LHCN-M2 (cell line): ENCODE data around the gene RBM20. TPM values are rescaled to one million over a fixed set of nuclear protein-coding genes. Genes with fewer than 3 reads are reported as not detected.
"Not testable (repeated sequence)": the region's sequence is repeated elsewhere in the genome, so short reads cannot be mapped to it uniquely, and the experiment has no call there.

ENCODE experiments used
- DNase-seq: peaks from one replicate; pipeline ENCODE4 v3.0.0-alpha.2; 2012; ENCODE audit warnings: low read depth
- total RNA-seq: library from RNA; depleted of rRNA; stranded (reverse); fragments of >200 nt; gene quantifications from 2 replicates; pipeline ENCODE4 v1.2.3, GENCODE V29; 2014

The RBM20 gene
- total RNA-seq, 1 experiment from 2014 or later: 0.57 TPM

DNA sequence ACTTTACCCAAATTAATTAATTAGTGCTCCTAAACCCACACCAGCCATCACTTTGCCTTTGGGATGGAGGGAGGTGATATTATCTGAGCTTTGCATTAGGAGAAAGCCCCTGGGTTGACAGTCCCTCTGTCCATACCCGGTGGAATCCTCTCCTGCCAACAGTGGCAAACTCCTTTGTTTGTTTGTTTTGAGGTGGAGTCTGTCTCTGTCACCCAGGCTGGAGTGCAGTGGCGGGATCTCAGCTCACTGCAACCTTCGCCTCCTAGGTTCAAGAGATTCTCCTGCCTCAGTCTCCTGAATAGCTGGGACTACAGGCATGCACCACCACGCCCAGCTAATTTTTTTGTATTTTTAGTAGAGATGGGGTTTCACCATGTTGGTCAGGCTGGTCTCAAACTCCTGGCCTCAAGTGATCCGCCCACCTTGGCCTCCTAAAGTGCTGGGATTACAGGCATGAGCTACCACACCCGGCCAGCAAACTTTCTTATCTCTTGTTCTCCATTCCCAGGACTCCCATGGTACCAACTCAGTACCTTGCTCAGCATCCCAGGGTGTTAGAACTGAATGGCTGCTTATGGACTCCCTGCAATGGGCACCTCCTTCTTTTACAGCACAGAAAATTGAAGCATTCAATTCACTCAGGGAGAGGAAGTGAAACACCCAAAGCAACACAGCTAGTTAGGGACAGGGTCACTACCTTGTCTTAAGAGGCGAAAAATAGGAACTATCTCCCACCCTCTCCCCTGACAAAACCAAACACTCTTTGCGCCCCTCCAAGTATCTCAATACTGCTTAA is 223.1 kb downstream of the RBM20 start:
- DNase-seq: not testable (repeated sequence)

DNA sequence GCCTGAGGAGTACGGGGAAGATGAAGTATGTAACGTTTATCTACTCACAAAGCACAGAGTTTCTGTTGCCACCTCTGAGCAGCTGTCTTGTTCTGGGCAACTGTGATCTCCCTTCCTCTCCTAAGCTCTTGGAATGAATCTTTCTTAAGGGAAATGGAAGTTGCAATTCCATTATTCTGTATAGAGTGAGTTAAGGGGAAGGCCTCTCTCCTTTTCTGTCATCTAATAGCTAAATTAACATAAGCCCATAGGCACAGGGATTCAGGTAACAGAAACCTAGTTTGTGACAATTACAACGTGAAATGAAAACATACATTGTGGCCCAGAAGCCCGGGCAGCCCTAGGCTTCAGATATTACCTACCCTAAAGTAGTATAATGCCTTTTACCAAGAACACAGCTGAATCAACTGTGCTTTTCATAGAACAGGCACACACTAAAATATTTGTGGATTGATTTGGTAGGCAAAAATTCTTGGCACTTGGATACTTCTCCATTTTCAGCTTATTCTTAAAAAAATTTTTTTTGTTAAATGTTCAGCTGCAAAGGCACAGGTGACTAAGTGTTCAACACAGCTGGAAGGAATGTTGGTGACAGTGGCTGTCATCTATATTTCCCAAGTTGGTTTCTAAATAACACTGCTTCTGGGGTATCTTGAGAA is 223.8 kb downstream of the RBM20 start:
- DNase-seq: peak; percentile 48

DNA sequence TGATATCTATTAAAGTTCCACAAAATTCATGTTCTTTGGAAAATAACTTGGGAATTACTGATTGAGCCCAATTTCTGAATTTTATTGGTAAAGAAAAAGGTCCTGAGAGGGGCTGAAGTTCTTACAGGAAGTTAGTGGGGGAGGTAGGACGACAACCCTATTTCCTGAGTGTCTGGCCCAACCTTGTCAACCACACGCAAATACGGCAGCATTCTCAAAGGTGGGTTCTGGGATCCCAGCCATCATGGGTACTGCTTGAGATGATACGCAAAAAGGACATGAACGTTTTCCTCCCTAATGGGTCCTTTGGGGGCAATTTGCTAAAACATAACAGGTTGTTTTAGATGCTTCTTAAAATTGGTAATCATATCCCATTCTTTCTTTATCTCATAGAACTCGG is 224.8 kb downstream of the RBM20 start:
- DNase-seq: no peak

DNA sequence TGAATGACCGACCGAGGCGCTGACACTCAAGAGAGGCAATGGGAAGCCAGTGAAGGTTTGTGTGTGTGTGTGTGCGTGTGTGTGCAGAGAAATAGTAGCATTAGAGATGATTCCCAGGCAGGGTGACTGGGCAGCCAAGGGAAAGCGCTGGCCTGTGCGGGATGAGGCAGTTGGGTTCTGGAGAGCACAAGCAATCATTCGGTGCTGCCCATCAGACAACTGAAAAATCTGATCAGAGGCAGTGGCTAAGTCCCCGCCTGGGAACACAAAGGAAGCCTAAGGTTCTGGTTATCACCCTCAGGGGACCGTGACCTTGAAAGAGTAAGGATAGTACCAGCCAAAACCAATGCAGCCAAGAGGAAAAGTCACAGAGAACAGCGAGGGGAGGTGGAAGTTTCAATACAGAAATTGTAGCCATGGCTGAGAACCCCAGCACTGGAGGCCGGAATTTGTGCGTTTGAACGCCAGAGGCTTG is 226.7 kb downstream of the RBM20 start:
- DNase-seq: no peak

DNA sequence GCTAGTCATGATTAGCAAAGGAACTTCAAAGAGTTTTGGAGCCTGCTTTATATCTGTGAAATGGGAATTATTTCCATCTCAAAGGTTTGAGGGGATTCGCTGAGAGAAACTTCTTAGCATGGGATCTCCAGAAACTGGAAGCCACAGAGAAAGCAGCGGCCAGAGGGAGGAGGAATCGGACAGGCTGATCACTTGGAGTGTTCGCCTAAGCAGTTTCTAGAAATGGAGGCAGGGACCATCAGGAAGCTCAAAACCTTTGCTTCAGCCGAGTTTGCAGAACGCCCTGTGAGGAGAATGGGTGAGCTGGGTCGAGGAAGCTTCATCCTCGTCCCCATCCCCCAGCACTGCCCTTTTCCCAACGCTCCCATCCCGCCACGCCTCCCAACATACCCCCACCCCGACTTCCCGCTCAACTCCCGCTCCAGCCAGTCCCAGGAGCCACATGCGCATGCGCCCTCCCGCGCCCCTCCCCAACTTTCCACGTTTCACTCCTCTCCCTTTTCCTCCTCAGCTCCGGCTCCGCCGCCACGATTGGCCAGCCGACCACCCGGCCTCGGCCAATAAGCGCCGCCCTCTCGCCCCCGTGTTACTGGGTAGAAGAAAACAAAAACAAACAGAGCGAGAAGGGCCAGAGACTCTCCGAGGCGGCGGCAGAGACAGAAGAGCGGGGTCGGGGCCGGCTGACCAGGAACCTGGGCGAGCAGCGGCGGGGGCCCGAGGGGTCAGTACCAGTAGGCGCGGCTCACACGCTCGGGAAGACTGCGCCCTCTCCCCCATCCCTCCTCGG is 227.4 kb downstream of the RBM20 start, which contains the start of gene PDCD4:
TSS of gene PDCD4 (plus strand) at position 631 of the 787 bp plus-strand sequence. CDS start 4,100 bp downstream, outside the sequence.
- peak; percentile 97 for DNase-seq

DNA sequence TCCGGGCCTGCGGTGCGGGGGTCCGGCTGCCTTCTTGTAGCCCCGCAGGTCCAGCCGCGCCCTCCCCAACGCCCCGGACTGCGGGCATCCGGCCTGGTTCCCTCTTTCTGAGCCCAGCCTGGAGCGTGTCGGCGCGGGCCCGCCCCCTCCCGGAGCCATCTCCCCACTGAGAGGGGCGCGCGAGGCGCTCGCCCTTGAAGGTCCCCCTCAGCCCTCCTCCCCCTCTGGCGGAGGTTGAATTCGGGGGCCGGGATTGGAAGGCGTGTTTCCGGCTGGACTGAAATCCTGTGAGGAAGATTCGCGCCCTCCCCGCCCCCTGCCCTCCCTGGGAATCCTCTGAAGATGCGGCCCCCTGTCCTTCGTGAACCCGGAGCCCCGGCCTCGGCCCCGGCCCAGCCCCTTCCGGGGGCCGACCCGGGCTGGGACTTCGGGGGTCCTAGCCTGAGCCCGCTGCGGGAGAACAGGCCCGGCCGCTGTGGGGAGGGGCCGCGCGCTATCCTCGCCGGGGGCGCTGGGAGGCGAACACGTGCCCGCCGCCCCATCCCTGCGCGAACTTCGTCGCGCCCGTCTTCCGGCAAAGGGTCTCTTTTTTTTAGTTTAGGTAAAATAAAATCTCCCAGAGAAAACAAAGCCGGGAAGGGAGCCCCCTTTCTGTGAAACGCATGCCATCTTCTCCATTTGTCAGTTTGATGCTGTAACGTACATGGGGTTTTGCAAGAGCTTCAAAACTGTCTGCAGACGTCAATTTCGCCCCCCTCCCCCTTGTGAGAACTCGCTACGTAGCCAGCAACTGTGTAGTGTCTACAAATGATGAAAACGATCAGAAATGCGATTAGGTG is 228.2 kb downstream of the RBM20 start:
- DNase-seq: peak; percentile 84

DNA sequence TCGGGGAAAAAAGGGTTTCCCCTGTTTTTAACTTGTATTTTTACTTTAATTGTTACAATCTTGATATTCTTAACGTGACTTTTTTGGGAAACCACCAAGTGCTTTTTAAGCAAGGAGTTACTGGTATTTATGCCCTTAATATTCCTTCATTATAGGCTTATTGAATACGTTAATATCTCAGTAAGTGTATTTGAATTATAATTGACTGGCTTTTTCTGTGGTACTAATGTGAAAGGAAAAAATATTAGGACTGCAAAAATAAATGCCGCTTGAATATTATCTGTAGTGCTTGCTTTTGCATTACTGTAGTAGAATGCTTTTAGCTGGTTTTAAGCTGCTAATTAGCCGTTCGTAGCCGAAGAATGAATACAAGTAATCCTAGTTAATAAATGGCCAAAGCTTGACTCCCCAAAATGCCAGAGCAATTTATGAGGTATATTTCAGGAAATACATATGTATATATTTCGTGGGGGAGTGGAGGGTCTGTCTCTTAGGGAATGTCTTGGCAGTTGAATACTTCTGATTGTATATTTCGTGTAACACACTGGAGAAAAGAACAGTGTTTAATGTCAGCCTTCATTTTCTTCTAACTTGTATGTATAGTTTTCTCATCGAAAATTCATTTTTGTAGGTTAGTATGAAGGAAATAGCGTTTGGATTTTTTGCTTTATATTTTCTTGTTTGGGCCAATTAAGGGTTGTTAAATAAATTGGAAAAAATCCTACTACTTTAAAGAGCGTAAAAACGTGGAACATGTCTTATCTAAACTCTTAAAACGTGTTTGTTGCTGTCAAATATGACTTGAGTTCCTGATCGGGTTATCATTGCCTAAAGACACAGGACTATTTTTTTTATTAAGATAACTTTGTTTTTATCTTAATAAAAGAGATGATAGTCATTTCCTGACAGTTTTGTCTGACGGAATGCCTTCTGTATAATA is 229.1 kb downstream of the RBM20 start:
- DNase-seq: no peak

DNA sequence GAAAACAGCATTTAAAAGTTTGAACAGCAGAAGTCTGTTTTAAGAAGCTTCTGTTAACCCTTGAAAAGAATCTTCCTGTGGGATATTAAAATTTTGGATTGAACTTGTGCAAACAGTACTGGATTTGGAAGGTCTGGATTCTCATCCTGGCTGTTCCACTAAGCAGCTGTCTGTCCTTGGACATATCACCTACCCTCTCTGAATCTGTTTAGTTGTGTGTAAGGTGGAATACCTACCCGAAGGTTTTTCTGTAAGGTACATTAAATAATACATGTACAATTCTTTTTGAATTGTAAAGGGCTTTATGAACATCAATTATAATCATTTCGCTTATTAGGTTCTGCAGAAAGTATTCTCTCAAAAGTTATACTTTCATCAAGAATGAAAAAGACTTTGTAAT is 229.8 kb downstream of the RBM20 start:
- no peak for DNase-seq

DNA sequence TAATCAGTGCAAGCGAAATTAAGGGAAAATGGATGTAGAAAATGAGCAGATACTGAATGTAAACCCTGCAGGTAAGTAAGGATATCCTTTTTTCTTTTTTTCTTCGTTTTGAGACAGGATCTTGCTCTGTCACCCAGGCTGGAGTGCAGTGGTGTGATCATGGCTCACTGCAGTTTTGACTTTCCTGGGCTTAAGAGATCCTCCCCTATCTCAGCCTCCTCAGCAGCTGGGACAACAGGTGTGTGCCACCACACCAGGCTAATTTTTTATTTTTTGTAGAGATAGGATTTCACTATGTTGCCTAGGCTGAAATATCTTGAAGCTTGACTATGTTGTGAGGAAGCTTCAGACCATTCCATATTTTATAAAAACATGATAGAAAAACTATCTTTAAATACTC is 231.9 kb downstream of the RBM20 start:
- DNase-seq: peak; percentile 40

DNA sequence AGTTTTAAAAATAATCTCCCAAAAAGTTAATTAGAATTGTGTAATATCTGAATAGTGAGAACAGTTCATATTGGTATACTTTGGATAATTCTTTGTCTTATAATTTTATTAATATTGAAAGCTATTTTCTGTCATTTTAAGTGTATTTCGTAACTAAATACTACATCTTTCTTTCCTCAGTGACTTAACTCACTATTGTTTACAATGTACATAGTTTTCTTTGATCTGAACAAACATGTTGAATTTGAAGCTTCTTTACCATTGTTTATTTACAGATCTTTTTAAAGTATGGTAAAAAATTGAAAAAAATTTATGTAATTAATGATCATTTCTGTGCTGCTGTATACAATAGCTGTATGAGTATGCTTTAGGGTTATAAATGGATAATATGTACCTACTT is 232.7 kb downstream of the RBM20 start:
- no peak for DNase-seq

DNA sequence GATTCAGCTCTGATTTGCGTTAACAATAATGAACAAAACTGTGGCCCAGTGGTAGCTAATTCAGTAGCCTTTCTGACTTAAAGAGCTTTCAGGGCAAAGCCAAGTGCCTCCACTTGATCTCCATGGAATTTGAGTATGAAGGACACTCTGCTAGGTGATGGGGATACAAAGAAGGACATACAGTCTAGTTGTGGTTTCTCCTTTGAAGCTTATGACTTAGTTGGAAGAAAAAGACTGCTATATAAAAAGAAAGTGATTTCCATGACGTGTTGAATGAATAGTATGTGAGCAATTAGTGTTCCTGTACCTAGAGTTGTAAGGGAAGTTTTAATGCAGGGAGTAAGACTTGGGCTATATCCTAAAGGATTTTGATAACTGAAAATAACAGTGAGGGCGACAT is 235.9 kb downstream of the RBM20 start:
- no peak for DNase-seq

DNA sequence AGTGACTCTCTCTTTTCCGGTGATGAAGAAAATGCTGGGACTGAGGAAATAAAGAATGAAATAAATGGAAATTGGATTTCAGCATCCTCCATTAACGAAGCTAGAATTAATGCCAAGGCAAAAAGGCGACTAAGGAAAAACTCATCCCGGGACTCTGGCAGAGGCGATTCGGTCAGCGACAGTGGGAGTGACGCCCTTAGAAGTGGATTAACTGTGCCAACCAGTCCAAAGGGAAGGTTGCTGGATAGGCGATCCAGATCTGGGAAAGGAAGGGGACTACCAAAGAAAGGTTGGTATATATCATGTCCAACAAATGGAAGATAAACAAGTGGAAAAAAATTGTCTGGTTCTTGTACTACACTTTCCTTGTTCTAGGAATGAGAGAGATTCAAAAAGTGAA is 237.1 kb downstream of the RBM20 start:
- DNase-seq: no peak

DNA sequence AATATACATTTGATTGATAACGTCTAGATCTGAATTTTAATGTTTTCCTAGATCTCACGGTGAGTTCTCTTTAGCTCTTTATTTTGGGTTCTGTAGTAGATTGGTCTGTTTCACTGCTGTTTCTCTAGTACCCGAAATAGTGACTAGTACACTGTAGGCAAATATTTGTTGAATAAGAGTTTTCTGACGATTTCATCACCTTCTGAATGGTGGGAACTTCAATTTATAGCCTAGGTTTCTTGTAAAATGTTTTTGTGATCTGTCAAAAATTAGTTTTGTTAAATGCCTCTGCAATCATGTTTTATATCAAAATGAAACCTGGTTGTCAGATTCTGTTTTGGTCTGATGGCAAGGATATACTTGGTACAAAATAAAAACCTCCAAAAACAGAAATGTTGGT is 237.8 kb downstream of the RBM20 start:
- no peak for DNase-seq

DNA sequence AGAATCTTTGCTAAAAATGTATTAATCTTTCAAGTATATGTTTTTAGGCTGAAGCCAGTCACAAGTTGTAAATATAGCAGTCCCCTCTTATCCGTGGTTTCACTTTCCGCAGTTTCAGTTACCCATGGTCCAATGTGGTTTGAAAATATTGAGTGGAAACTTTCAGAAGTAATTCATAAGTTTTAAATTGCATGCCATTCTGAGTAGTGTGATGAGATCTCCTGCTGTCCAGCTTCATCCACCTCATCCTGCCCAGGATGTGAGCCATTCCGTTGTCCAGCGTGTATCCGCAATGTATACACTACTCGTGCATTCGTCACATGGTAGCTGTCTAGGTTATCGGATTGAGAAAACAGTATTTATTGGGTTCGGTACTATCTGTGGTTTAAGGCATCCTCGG is 239.8 kb downstream of the RBM20 start:
- DNase-seq: no peak

DNA sequence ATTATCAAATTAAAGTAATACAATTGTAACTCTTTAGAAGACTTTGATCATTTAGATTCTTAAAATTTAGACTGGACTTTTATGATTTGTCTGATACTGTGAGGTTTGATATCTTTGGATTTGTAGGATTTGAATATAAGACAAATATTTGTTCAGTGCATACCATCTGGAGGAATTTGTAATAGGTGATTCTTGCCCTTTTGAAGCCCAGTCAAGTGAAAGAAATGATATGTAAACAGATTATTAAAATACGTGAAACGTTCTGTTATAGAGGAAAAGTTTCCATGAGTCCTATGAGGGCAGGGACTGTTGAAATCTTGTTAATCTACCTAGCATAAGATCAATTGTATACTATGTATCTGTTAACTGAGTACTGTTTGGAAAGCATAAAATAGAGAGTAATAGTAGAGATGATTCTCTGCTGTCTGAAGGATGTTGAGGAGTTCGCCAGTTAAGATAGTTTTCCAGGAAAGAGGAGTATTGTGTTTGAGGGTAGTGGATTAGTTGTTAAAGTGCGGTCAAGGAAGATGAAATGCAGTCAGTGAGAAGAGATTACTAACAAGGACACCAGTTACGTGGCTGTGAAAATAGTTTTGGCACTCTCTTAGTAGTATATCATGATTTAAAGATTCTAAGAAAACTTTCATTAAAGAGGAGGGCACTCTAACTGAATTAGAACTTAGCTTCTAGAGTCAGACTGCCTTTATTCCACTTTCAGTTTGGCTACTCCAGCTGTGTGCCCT is 242.0 kb downstream of the RBM20 start:
- DNase-seq: no peak

DNA sequence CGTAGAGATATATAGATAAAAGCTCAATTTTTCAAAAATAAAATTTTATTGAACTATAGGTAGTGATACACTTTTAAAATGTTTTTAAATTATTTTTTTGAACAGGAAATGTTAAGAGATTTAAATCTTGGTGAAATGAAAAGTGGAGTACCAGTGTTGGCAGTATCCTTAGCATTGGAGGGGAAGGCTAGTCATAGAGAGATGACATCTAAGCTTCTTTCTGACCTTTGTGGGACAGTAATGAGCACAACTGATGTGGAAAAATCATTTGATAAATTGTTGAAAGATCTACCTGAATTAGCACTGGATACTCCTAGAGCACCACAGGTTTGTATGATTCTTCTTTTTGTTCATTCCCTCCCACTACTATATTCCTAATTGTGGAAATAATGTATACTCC is 243.4 kb downstream of the RBM20 start:
- DNase-seq: no peak
